ENCODE measurements around the gene CLIC1. TPM values are rescaled to one million over a fixed set of nuclear protein-coding genes. Genes with fewer than 3 reads are reported as not detected.

CLIC1 gene
- total RNA-seq, 1 experiment from 2014 or later = 710 TPM

- DNase-seq (ENCODE audit: low spot score) = peak; percentile 84
These were observed 2.0 kb upstream of the CLIC1 start for GRCh38 chr6:31737991-31738979.

DNA sequence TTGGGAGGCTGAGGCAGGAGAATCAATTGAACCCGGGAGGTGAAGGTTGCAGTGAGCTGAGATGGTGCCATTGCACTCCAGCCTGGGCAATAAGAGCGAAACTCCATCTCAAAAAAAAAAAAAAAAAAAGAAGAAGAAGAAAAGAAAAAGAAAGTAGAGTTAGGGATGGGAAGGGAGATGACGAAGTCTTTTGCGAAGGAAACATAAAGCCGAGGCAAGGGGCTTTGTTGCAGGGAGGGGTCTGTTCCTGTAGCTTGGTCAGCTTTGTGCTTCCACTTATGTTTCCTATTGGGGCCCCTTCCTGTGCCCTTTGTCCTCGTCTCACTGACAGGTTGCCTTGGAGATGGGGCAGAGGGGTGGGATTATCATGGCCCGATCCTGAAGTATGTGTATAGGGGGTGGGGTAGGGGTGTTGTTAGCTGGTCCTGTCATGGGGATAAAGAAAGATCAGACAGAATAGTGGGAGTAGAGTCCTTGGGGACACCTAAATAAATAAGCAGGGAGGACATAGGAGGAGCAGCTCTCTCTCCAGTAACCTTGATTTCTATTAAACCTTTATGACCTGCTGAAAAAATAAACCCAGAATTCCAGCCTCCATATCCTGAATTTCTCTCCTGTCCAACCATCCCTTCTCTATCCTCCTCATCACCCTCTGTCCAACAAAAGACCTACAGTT lies 1.1 kb upstream of the CLIC1 start:
- no peak for DNase-seq (ENCODE audit: low spot score)

DNA sequence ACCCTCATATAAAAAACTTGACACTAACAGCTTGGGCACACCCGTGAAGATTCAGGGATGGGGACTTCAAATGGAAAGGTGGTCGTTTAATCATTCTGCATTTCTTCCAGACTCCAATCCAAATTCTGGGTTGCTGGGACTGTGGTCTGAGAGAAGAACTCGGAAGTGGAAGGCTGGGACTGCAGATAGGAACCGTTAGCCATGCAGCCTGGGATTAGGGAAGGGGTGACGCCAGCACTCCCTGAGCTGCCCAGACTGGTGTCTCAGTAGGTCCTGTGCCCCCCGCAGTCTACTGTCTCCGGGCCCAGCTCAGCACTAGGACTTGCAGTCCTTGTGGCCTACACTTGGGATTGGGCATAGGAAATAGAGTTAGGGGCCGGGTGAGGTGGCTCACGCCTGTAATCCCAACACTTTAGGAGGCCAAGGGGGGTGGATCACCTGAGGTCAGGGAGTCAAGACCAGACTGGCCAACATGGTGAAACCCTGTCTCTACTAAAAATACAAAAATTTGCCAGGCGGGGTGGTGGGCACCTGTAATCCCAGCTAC lies 511 bp upstream of the CLIC1 start:
- no peak for DNase-seq (ENCODE audit: low spot score)

- DNase-seq (ENCODE audit: low spot score) = peak; percentile 64
These were observed 1.4 kb downstream of the CLIC1 start for GRCh38 chr6:31734821-31735406.

- DNase-seq (ENCODE audit: low spot score) = no peak
These were observed 2.0 kb downstream of the CLIC1 start for GRCh38 chr6:31734247-31734820.

DNA sequence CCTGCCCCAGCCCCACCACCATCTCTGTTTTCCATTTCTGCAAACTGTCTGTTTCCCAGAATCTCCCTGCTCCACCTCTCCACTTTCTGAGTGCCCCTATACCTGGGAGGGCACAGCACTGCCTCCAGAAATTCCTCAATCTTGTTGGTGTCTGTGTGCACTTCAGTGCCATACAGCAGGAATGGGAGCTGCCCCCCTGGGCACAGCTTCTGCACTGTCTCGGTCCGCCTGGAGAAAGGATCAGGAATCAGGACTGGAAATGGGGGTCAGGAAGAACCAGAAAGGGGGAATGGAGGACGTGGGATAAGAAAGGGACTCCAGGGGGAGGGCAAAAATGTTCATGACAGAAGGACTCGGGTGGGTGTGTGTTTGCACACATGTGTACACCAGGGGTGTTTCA lies 2.6 kb downstream of the CLIC1 start:
- no peak for DNase-seq (ENCODE audit: low spot score)

GRCh38 chr6:31732029-31732428 lies 4.3 kb downstream of the CLIC1 start:
- DNase-seq (ENCODE audit: low spot score) = no peak

- no peak for DNase-seq (ENCODE audit: low spot score)
These were observed 5.7 kb downstream of the CLIC1 start for GRCh38 chr6:31730631-31731086.

DNA sequence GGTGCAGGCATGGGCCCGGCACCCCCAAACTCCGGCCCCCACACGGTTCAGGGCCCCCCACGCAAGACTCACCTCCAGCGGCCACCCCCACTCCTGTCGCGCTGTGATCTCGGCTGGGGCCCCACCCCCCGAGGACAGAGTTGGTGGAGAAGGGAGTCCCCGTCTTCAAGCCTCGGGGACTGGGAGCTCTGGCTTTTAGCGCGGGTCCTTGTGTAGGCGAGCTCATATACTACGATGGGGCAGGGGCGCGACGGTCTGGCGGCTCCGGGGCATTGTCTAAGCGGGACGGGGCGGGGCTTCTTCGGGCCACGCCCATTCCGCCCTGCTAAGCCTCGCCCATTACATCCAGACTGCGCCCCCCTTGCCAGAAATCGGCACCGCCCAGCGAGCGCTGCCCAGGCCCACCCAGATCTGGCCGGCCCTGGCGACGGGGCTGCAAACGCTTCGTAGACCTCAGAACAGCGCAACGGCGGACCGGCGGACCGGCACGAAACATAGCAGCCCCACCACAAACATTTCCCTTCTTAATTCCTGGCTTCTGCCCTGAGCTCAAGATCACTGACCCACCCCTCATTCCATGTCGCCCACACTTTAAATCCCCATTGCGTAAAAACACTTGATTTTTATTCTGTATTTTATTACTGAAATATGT lies 6.2 kb downstream of the CLIC1 start:
- peak; percentile 78 for DNase-seq (ENCODE audit: low spot score)

DNA sequence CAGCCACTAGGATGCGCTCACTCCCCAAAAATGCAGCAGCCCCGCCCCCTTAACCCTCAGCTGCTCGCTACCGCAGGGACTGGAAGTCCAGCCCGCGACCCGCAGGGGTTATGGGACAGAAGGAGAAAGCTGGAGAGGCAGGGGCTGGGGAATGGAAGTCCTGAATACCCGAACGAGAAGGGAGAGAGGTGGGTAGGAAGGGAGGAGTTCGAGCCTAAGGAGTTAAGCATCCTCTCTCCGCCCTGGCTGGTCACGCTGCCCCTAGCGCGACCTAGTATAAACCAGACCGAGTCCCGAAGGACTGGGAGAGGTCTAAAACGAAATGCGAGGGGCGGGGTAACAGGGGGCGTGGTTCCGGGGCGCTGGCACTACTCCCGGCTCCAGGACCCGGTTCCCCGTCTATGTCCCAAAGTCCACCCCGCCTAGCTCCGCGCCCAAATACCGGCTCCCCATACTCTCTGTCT lies 6.8 kb downstream of the CLIC1 start:
- DNase-seq (ENCODE audit: low spot score) = peak; percentile 79

- no peak for DNase-seq (ENCODE audit: low spot score)
These were observed 7.4 kb downstream of the CLIC1 start, which contains the start of gene DDAH2 for GRCh38 chr6:31728767-31729514. Gene DDAH2 (minus strand): TSS chr6:31729299. CDS start chr6:31729161, 138 bp downstream.

DNA sequence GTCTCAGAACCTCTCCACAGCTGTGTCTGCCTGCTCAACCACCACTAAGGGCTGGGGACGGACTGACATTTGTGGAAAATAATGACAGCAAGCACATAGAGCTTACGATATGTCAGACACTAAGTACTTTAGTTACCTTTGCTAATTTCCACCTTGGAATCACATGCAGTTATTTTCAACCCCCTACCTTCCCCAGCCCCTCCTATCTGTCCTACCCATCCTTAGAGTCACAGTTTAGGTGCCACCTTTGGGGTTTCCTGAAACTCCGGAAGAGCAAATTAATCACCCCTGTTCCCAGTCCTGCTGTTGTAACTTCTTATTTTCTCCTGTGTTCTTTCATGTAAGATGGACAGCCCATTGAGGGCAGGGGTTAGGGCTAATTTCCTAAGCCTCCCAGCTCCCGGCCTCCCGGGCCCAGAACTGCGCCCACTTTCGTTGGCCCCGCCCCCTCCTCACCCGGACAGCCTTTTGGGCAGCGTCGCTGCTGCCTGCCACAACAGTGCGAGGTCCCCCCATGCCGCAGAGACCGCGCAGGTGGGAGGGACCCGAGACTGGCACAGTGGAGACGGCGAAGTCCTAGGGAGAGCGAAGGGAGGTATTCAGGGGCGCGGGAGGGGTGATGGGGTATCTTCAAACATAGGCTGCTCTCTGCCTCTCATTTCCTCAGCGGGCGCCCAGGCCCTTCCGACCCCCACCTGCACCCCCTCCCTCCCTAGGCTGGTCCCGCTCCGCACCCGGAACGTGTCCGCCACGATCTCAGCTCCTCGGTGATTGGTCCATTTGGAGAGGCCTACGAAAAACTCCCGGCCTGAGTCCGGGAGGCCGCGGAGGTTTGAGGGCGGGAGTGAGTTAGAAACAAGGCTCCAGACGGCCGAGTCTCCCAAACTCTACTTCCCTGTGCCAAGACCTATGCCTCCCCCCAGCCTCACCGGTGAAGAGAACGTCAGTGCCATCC lies 8.3 kb downstream of the CLIC1 start:
- DNase-seq (ENCODE audit: low spot score) = no peak

DNA sequence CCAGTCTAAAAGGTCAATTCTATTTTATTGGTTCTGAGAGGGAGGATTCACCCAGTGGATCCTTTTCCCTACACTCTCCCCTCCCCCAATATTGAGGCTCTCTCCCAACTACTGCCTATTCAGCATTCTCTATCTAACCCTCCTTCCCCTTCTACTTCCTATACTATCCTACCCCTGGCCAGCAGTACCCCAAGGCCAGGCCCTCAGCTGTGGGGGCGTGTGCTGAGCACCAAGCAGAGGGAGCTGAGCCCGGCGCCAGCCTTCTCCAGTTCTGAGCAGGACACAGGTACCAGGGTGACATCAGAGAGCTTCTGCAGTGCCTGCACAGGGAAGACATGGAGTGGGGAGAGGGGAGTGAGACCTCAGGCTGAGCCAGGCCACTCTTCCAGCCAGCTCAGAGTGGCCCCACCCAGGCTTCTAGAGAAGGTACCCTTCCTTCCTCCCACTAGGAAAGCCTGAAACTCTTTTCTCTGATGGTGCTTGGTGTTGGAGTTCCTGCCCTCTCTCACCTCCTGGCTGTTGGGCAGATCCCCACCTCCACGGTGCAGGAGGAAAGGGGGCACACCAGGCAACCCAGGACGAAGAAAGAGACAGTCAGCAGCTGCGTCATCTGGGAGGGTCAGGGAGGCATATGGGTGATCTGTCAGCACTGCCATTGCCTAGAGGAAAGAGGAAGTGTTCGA lies 9.2 kb downstream of the CLIC1 start:
- DNase-seq (ENCODE audit: low spot score) = no peak

- no peak for DNase-seq (ENCODE audit: low spot score)
These were observed 10.6 kb downstream of the CLIC1 start for GRCh38 chr6:31725502-31726350.

DNA sequence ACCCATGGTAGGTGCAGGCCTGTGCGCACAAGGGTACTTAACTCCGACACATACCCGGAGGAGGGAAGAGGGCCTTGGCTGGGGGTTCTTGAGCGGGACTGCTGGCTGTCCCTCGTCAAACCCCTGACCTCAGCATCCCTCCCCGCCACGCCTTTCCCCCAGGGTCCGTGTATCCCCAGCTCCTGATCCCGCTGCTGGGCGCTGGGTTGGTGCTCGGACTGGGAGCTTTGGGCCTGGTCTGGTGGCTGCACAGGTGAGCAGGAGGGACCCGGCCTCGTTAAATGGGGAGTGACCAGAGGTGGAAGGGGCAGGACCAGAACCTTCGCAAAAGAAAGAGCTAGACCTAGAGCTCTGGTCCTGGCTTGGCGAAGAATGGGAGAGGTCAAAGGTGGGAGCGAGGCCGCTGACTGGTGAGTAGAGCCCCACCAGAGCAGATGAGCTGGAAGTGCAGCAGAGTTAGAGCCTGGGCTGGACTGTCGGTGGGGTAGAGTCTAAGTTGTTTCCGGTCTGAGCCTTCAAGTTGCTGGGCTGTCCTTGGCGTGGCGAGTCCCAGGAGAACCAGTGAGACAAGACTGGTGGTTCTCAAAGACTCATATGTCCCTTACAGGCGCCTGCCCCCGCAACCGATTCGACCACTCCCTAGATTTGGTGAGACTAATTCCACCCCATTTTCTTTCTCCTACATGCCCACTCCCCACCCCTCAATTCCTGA lies 12.2 kb downstream of the CLIC1 start:
- no peak for DNase-seq (ENCODE audit: low spot score)

DNA sequence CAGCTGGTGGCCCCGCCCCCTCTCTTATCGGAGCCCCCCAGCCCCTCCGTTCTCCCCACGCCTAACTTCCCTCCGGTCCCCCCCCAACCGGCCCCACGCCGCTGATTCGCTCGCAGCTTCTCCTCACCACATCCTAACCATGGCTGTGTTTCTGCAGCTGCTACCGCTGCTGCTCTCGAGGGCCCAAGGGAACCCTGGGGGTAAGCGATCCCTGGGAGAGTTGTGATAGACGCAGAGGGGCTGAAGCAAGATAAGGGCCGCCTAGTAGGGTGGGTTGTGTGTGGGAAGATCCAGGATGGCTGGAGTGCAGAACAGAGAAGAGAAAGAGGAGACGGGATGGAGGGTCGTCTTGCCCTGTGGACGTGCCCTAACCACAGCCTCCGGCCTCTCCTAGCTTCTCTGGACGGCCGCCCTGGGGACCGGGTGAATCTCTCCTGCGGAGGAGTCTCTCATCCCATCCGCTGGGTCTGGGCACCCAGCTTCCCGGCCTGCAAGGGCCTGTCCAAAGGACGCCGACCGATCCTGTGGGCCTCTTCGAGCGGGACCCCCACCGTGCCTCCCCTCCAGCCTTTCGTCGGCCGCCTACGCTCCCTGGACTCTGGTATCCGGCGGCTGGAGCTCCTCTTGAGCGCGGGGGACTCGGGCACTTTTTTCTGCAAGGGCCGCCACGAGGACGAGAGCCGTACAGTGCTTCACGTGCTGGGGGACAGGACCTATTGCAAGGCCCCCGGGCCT lies 12.9 kb downstream of the CLIC1 start, which contains the start of gene MPIG6B:
Gene MPIG6B (plus strand): TSS at position 129 of the 735 bp plus-strand sequence. CDS start 11 bp downstream, at position 140.
- DNase-seq (ENCODE audit: low spot score) = no peak

Data from H4 (cell line).